ENCODE results near the gene TRAP1.
"Not testable (repeated sequence)": the region's sequence is repeated elsewhere in the genome, so short reads cannot be mapped to it uniquely, and the experiment has no call there.

Gene TRAP1

GRCh38 chr16:3661922-3662321, 55.4 kb downstream of the TRAP1 start:
- H3K27ac ChIP-seq = no peak overlapping the region
- no peak for TF ChIP-seq CTCF (conservative IDR thresholded peaks at IDR 0.05)

- H3K27ac ChIP-seq = no peak overlapping the region
- no peak for TF ChIP-seq CTCF (conservative IDR thresholded peaks at IDR 0.05)
Measured at GRCh38 chr16:3661311-3661710, 56.0 kb downstream of the TRAP1 start.

- no peak for TF ChIP-seq CTCF (conservative IDR thresholded peaks at IDR 0.05)
- H3K27ac ChIP-seq = no peak overlapping the region; the same call in 1 of the 2 replicates
Measured at GRCh38 chr16:3659251-3659650, 58.1 kb downstream of the TRAP1 start.

GRCh38 chr16:3656491-3657468, 60.5 kb downstream of the TRAP1 start:
- no peak overlapping the region for H3K27ac ChIP-seq
- TF ChIP-seq CTCF (conservative IDR thresholded peaks at IDR 0.05) = no peak

GRCh38 chr16:3656160-3656490, 61.2 kb downstream of the TRAP1 start:
- H3K27ac ChIP-seq = not testable (repeated sequence)

- no peak overlapping the region for H3K27ac ChIP-seq
- no peak for TF ChIP-seq CTCF (conservative IDR thresholded peaks at IDR 0.05)
Measured at GRCh38 chr16:3655396-3656159, 61.7 kb downstream of the TRAP1 start.

GRCh38 chr16:3655030-3655395, 62.3 kb downstream of the TRAP1 start:
- no peak overlapping the region; the same call in 1 of the 2 replicates for H3K27ac ChIP-seq
- no peak for TF ChIP-seq CTCF (conservative IDR thresholded peaks at IDR 0.05)

Data from VCaP (cell line).